DMS 273 treated with DMSO at 0.1 percent for 48 hours (cell line): ENCODE data around the gene CRB1.

Experiments used
- DNase-seq: peaks from one replicate; lab custom pipeline; 2025; lab: John Stamatoyannopoulos, UW

CRB1 gene

GRCh38 chr1:197304638-197305200 lies 36.7 kb downstream of the CRB1 start:
- no peak for DNase-seq

- DNase-seq, result no peak
Observed at GRCh38 chr1:197305925-197306324, 37.9 kb downstream of the CRB1 start.

- no peak for DNase-seq
Observed at GRCh38 chr1:197306381-197307062, 38.5 kb downstream of the CRB1 start.

- no peak for DNase-seq
Observed at GRCh38 chr1:197307136-197307535, 39.1 kb downstream of the CRB1 start.

GRCh38 chr1:197307551-197307950 lies 39.5 kb downstream of the CRB1 start:
- no peak for DNase-seq

- no peak for DNase-seq
Observed at GRCh38 chr1:197311081-197311480, 43.0 kb downstream of the CRB1 start.

- no peak for DNase-seq
Observed at GRCh38 chr1:197312163-197312562, 44.1 kb downstream of the CRB1 start.

- DNase-seq, result no peak
Observed at GRCh38 chr1:197313713-197314112, 45.7 kb downstream of the CRB1 start.

GRCh38 chr1:197314682-197315081 lies 46.6 kb downstream of the CRB1 start:
- DNase-seq, result no peak

- no peak for DNase-seq
Observed at GRCh38 chr1:197319631-197320030, 51.6 kb downstream of the CRB1 start.

GRCh38 chr1:197320991-197321531 lies 53.0 kb downstream of the CRB1 start:
- no peak for DNase-seq

- no peak for DNase-seq
Observed at GRCh38 chr1:197321811-197322210, 53.8 kb downstream of the CRB1 start.

GRCh38 chr1:197327776-197328364 lies 59.8 kb downstream of the CRB1 start:
- no peak for DNase-seq

- no peak for DNase-seq
Observed at GRCh38 chr1:197330213-197330612, 62.2 kb downstream of the CRB1 start.

GRCh38 chr1:197331565-197331964 lies 63.5 kb downstream of the CRB1 start:
- no peak for DNase-seq

- DNase-seq, result no peak
Observed at GRCh38 chr1:197333041-197333440, 65.0 kb downstream of the CRB1 start.

- DNase-seq, result no peak
Observed at GRCh38 chr1:197336571-197336970, 68.5 kb downstream of the CRB1 start.

- DNase-seq, result no peak
Observed at GRCh38 chr1:197339106-197340060, 71.3 kb downstream of the CRB1 start.

GRCh38 chr1:197341626-197342025 lies 73.6 kb downstream of the CRB1 start:
- no peak for DNase-seq

- DNase-seq, result no peak
Observed at GRCh38 chr1:197342044-197342565, 74.1 kb downstream of the CRB1 start.

- no peak for DNase-seq
Observed at GRCh38 chr1:197342669-197343068, 74.6 kb downstream of the CRB1 start.
